ENCODE measurements around the gene ENOSF1.

ENOSF1 gene

GRCh38 chr18:657311-658000, 55.0 kb downstream of the ENOSF1 start, which contains the start of gene TYMS:
TSS of gene TYMS (plus strand) at chr18:657653. CDS start at chr18:657743, 90 bp downstream.
- Histone ChIP-seq H3K9me3 (ENCODE audit: control insufficient read depth, insufficient read depth, low read depth, low read length) (peaks cover 8% of the 10 kb centered on the region; the same call in 1 of the 2 replicates), H3K4me1 (ENCODE audit: control insufficient read depth, insufficient read depth, low read length) (peaks cover 16% of the 10 kb centered on the region; the same call in 1 of the 2 replicates), H3K27ac (ENCODE audit: low read depth, low read length) (peak within 1 kb of the TSS; percentile 89), H3K36me3 (ENCODE audit: control insufficient read depth, insufficient read depth, low read length) (peaks cover 36% of the 10 kb centered on the region), H3K4me3 (ENCODE audit: low read depth, low read length) (peak within 1 kb of the TSS; percentile 91), H3K27me3 (ENCODE audit: control insufficient read depth, insufficient read depth, low read length) (no peaks in the 10 kb centered on the region), H3K9ac (ENCODE audit: low read length) (peak within 1 kb of the TSS; percentile 94)

DNA sequence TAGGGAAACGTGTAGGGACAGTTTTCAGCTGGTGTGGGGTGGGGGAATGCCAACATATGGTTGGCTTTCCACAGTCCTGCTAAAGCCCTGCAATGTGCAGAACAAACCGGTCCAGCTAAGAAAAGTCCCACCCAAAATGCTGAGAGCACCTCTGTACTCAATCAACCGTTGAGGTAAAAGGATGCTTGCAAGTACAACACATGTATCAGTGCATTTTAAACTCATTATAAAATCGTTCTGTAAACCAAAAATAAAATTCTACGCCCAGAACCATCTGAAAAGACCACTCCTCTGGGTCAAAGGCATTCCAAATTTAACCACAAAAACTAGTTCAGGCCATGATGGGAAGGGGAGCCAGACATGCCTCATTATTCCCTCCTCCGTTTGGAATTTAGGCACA, 57.0 kb downstream of the ENOSF1 start:
- H3K4me3 ChIP-seq (ENCODE audit: low read depth, low read length): peak overlapping the region; percentile 13; the same call in 1 of the 2 replicates
- no peaks in the 10 kb centered on the region for H3K9me3 ChIP-seq (ENCODE audit: control insufficient read depth, insufficient read depth, low read depth, low read length)
- H3K27ac ChIP-seq (ENCODE audit: low read depth, low read length): no peak overlapping the region
- no peak overlapping the region for H3K9ac ChIP-seq (ENCODE audit: low read length)
- H3K27me3 ChIP-seq (ENCODE audit: control insufficient read depth, insufficient read depth, low read length): no peaks in the 10 kb centered on the region
- H3K36me3 ChIP-seq (ENCODE audit: control insufficient read depth, insufficient read depth, low read length): peaks cover 16% of the 10 kb centered on the region
- peaks cover 16% of the 10 kb centered on the region; the same call in 1 of the 2 replicates for H3K4me1 ChIP-seq (ENCODE audit: control insufficient read depth, insufficient read depth, low read length)

GRCh38 chr18:654601-655000, 57.8 kb downstream of the ENOSF1 start:
- Histone ChIP-seq H3K27me3 (ENCODE audit: control insufficient read depth, insufficient read depth, low read length) (no peaks in the 10 kb centered on the region), H3K36me3 (ENCODE audit: control insufficient read depth, insufficient read depth, low read length) (peaks cover 8% of the 10 kb centered on the region), H3K4me3 (ENCODE audit: low read depth, low read length) (no peak overlapping the region), H3K9me3 (ENCODE audit: control insufficient read depth, insufficient read depth, low read depth, low read length) (no peaks in the 10 kb centered on the region), H3K4me1 (ENCODE audit: control insufficient read depth, insufficient read depth, low read length) (peaks cover 16% of the 10 kb centered on the region; the same call in 1 of the 2 replicates), H3K9ac (ENCODE audit: low read length) (no peak overlapping the region), H3K27ac (ENCODE audit: low read depth, low read length) (no peak overlapping the region)

DNA sequence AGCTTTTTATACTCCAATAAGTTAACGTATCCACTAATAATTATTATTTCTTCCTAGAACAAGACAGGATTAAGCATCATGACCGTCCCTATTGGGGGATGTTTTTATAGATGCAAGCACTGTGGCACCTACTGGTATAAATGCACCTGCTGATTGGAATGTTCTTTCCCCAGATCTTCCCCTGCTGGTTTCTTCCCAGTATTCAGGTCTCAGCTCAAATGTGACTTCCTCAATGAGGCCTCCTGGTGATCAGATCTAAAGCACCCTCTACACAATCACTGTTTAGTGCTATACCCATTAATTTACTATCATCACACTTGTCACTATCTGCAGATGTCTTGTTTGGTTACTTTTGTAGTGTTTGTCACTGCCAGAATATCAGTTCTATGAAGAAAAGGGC, 58.9 kb downstream of the ENOSF1 start:
- H3K4me3 ChIP-seq (ENCODE audit: low read depth, low read length): no peak overlapping the region
- no peaks in the 10 kb centered on the region for H3K36me3 ChIP-seq (ENCODE audit: control insufficient read depth, insufficient read depth, low read length)
- H3K9ac ChIP-seq (ENCODE audit: low read length): no peak overlapping the region
- 0 out of 2 replicates have a peak, but pooled peaks cover 9% of the 10 kb centered on the region for H3K4me1 ChIP-seq (ENCODE audit: control insufficient read depth, insufficient read depth, low read length)
- H3K27me3 ChIP-seq (ENCODE audit: control insufficient read depth, insufficient read depth, low read length): no peaks in the 10 kb centered on the region
- no peaks in the 10 kb centered on the region for H3K9me3 ChIP-seq (ENCODE audit: control insufficient read depth, insufficient read depth, low read depth, low read length)
- no peak overlapping the region for H3K27ac ChIP-seq (ENCODE audit: low read depth, low read length)

GRCh38 chr18:652131-652530, 60.3 kb downstream of the ENOSF1 start:
- H3K27me3 ChIP-seq (ENCODE audit: control insufficient read depth, insufficient read depth, low read length): no peaks in the 10 kb centered on the region
- no peak overlapping the region for H3K9ac ChIP-seq (ENCODE audit: low read length)
- 0 out of 2 replicates have a peak, but pooled peaks cover 9% of the 10 kb centered on the region for H3K4me1 ChIP-seq (ENCODE audit: control insufficient read depth, insufficient read depth, low read length)
- H3K4me3 ChIP-seq (ENCODE audit: low read depth, low read length): no peak overlapping the region
- no peaks in the 10 kb centered on the region for H3K9me3 ChIP-seq (ENCODE audit: control insufficient read depth, insufficient read depth, low read depth, low read length)
- no peaks in the 10 kb centered on the region for H3K36me3 ChIP-seq (ENCODE audit: control insufficient read depth, insufficient read depth, low read length)
- no peak overlapping the region for H3K27ac ChIP-seq (ENCODE audit: low read depth, low read length)

DNA sequence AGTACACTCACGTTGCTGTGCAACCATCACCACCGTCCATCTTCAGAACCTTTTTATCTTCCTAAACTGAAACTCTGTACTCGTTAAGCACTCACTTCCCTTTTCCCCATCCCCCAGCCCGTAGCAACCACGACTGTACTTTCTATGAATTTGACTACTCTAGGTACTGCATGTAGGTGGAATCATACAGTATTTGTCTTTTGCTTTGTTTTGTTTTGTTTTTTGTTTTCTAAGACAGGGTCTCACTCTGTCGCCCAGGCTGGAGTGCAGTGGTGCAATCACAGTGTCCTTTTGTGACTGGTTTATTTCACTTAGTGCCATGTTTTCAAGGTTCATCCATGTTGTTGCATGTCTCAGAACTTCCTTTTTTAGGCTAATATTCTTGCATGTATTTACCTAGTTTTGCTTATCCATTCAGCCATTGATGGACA, 62.0 kb downstream of the ENOSF1 start:
- Histone ChIP-seq H3K4me1 (ENCODE audit: control insufficient read depth, insufficient read depth, low read length) (0 out of 2 replicates have a peak, but pooled peaks cover 3% of the 10 kb centered on the region), H3K27me3 (ENCODE audit: control insufficient read depth, insufficient read depth, low read length) (no peaks in the 10 kb centered on the region), H3K9me3 (ENCODE audit: control insufficient read depth, insufficient read depth, low read depth, low read length) (no peaks in the 10 kb centered on the region), H3K36me3 (ENCODE audit: control insufficient read depth, insufficient read depth, low read length) (no peaks in the 10 kb centered on the region), H3K9ac (ENCODE audit: low read length) (no peak overlapping the region), H3K4me3 (ENCODE audit: low read depth, low read length) (no peak overlapping the region), H3K27ac (ENCODE audit: low read depth, low read length) (no peak overlapping the region)

- Histone ChIP-seq H3K4me1 (ENCODE audit: control insufficient read depth, insufficient read depth, low read length) (no peaks in the 10 kb centered on the region), H3K27ac (ENCODE audit: low read depth, low read length) (no peak overlapping the region), H3K9ac (ENCODE audit: low read length) (no peak overlapping the region), H3K36me3 (ENCODE audit: control insufficient read depth, insufficient read depth, low read length) (no peaks in the 10 kb centered on the region), H3K4me3 (ENCODE audit: low read depth, low read length) (no peak overlapping the region), H3K27me3 (ENCODE audit: control insufficient read depth, insufficient read depth, low read length) (no peaks in the 10 kb centered on the region), H3K9me3 (ENCODE audit: control insufficient read depth, insufficient read depth, low read depth, low read length) (peaks cover 3% of the 10 kb centered on the region; the same call in 1 of the 2 replicates)
These were observed 63.1 kb downstream of the ENOSF1 start for GRCh38 chr18:649341-649740.

DNA sequence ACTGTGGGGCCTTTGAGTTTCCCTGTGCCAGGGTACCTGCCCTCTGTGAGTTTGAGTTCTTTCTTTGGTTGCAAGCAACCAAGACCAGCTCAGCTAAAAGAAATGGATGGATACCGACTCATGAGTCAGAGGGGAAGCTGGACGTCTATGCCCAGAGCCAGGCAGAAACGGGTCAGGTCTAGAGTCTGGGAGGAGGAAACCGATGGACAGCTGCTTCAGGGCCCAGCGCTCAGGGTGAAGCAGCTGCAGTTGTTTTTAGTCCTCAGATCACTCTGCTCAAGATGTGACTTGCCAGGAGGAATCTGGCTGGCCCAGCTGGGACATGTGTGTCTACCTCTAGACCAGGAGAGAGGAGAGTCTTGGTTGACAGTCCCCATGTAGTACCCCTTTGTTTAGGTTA, 65.1 kb downstream of the ENOSF1 start:
- Histone ChIP-seq H3K4me1 (ENCODE audit: control insufficient read depth, insufficient read depth, low read length) (no peaks in the 10 kb centered on the region), H3K36me3 (ENCODE audit: control insufficient read depth, insufficient read depth, low read length) (no peaks in the 10 kb centered on the region)

GRCh38 chr18:644395-645004, 67.9 kb downstream of the ENOSF1 start:
- no peak overlapping the region for H3K9ac ChIP-seq (ENCODE audit: low read length)
- no peaks in the 10 kb centered on the region for H3K27me3 ChIP-seq (ENCODE audit: control insufficient read depth, insufficient read depth, low read length)
- no peaks in the 10 kb centered on the region for H3K4me1 ChIP-seq (ENCODE audit: control insufficient read depth, insufficient read depth, low read length)
- no peak overlapping the region for H3K4me3 ChIP-seq (ENCODE audit: low read depth, low read length)
- H3K9me3 ChIP-seq (ENCODE audit: control insufficient read depth, insufficient read depth, low read depth, low read length): peaks cover 3% of the 10 kb centered on the region; the same call in 1 of the 2 replicates
- H3K27ac ChIP-seq (ENCODE audit: low read depth, low read length): no peak overlapping the region
- no peaks in the 10 kb centered on the region for H3K36me3 ChIP-seq (ENCODE audit: control insufficient read depth, insufficient read depth, low read length)

More for the DNA sequence above, 65.1 kb downstream of the ENOSF1 start:
- no peak overlapping the region for H3K9ac ChIP-seq (ENCODE audit: low read length)
- H3K4me3 ChIP-seq (ENCODE audit: low read depth, low read length): no peak overlapping the region
- peaks cover 3% of the 10 kb centered on the region; the same call in 1 of the 2 replicates for H3K9me3 ChIP-seq (ENCODE audit: control insufficient read depth, insufficient read depth, low read depth, low read length)
- no peak overlapping the region for H3K27ac ChIP-seq (ENCODE audit: low read depth, low read length)
- no peaks in the 10 kb centered on the region for H3K27me3 ChIP-seq (ENCODE audit: control insufficient read depth, insufficient read depth, low read length)

DNA sequence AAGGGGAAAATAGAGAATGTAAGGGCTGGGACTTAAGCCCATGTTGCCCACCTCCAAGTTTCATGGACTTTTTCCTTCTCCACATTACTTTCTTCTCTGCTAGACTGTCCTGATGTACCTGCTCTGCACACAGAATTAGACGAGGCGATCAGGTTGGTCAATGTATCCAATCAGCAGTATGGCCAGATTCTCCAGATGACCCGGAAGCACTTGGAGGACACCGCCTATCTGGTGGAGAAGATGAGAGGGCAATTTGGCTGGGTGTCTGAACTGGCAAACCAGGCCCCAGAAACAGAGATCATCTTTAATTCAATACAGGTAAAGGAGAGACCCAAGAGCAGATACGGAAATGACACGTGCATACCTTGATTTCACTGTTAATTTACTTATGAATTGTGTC, 71.2 kb downstream of the ENOSF1 start:
- no peaks in the 10 kb centered on the region for H3K27me3 ChIP-seq (ENCODE audit: control insufficient read depth, insufficient read depth, low read length)
- no peak overlapping the region for H3K27ac ChIP-seq (ENCODE audit: low read depth, low read length)
- no peak overlapping the region for H3K4me3 ChIP-seq (ENCODE audit: low read depth, low read length)
- no peak overlapping the region for H3K9ac ChIP-seq (ENCODE audit: low read length)
- peaks cover 3% of the 10 kb centered on the region; the same call in 1 of the 2 replicates for H3K9me3 ChIP-seq (ENCODE audit: control insufficient read depth, insufficient read depth, low read depth, low read length)
- H3K36me3 ChIP-seq (ENCODE audit: control insufficient read depth, insufficient read depth, low read length): no peaks in the 10 kb centered on the region
- H3K4me1 ChIP-seq (ENCODE audit: control insufficient read depth, insufficient read depth, low read length): no peaks in the 10 kb centered on the region

DNA sequence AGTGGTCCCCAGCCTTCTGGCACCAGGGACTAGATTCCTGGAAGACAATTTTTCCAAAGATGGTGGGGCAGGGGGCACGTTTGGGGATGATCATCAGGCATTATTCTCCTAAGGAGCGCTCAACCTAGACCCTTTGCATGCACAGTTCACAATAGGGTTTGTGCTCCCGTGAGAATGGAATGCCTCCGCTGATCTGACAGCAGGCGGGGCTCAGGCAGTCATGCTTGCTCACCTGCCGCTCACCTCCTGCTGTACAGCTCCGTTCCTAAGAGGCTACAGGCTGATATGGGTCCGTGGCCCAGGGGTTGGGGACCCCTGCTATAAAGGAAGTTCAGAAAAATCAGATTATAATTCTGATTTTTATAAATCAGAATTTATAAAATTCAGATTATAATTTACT, 77.3 kb downstream of the ENOSF1 start:
- H3K36me3 ChIP-seq (ENCODE audit: control insufficient read depth, insufficient read depth, low read length): no peaks in the 10 kb centered on the region
- H3K9me3 ChIP-seq (ENCODE audit: control insufficient read depth, insufficient read depth, low read depth, low read length): no peaks in the 10 kb centered on the region
- H3K4me3 ChIP-seq (ENCODE audit: low read depth, low read length): peak overlapping the region; percentile 33
- H3K9ac ChIP-seq (ENCODE audit: low read length): no peak overlapping the region
- no peak overlapping the region for H3K27ac ChIP-seq (ENCODE audit: low read depth, low read length)
- H3K27me3 ChIP-seq (ENCODE audit: control insufficient read depth, insufficient read depth, low read length): no peaks in the 10 kb centered on the region
- H3K4me1 ChIP-seq (ENCODE audit: control insufficient read depth, insufficient read depth, low read length): 0 out of 2 replicates have a peak, but pooled peaks cover 9% of the 10 kb centered on the region

Measured in HUES6 (cell line).